GM21786 (cell line): ENCODE measurements around the gene RANBP17.
"Not testable (repeated sequence)": the region's sequence is repeated elsewhere in the genome, so short reads cannot be mapped to it uniquely, and the experiment has no call there.

Experiments
- ATAC-seq: cut with Tn5 transposase; IDR thresholded peaks from one replicate; pipeline ENCODE4 v1.9.1; 2021; ENCODE audit not compliant: unreplicated experiment

Gene RANBP17

GRCh38 chr5:170937914-170938313 lies 76.1 kb downstream of the RANBP17 start:
- no peak for ATAC-seq

- no peak for ATAC-seq
Observed at GRCh38 chr5:170939178-170939577, 77.4 kb downstream of the RANBP17 start.

- no peak for ATAC-seq
Observed at GRCh38 chr5:170941788-170942187, 80.0 kb downstream of the RANBP17 start.

- no peak for ATAC-seq
Observed at GRCh38 chr5:170945275-170945674, 83.5 kb downstream of the RANBP17 start.

GRCh38 chr5:170960567-170960966 lies 98.7 kb downstream of the RANBP17 start:
- no peak for ATAC-seq

GRCh38 chr5:170963521-170963920 lies 101.7 kb downstream of the RANBP17 start:
- no peak for ATAC-seq

GRCh38 chr5:170974461-170974860 lies 112.6 kb downstream of the RANBP17 start:
- no peak for ATAC-seq

GRCh38 chr5:170980261-170980660 lies 118.4 kb downstream of the RANBP17 start:
- not testable (repeated sequence) for ATAC-seq

- ATAC-seq = no peak
Observed at GRCh38 chr5:170985486-170985885, 123.7 kb downstream of the RANBP17 start.

- ATAC-seq = no peak
Observed at GRCh38 chr5:170986598-170986997, 124.8 kb downstream of the RANBP17 start.

- no peak for ATAC-seq
Observed at GRCh38 chr5:170993476-170993875, 131.7 kb downstream of the RANBP17 start.

GRCh38 chr5:171010086-171010485 lies 148.3 kb downstream of the RANBP17 start:
- no peak for ATAC-seq

- ATAC-seq = no peak
Observed at GRCh38 chr5:171010816-171011215, 149.0 kb downstream of the RANBP17 start.

- no peak for ATAC-seq
Observed at GRCh38 chr5:171023508-171023907, 161.7 kb downstream of the RANBP17 start.

- no peak for ATAC-seq
Observed at GRCh38 chr5:171024084-171024483, 162.3 kb downstream of the RANBP17 start.

GRCh38 chr5:171029401-171029800 lies 167.6 kb downstream of the RANBP17 start:
- no peak for ATAC-seq

- no peak for ATAC-seq
Observed at GRCh38 chr5:171031977-171032376, 170.2 kb downstream of the RANBP17 start.

- ATAC-seq = no peak
Observed at GRCh38 chr5:171032435-171032973, 170.7 kb downstream of the RANBP17 start.

- not testable (repeated sequence) for ATAC-seq
Observed at GRCh38 chr5:171041893-171042292, 180.1 kb downstream of the RANBP17 start.

- no peak for ATAC-seq
Observed at GRCh38 chr5:171050916-171051315, 189.1 kb downstream of the RANBP17 start.

- no peak for ATAC-seq
Observed at GRCh38 chr5:171055875-171056454, 194.1 kb downstream of the RANBP17 start.

- no peak for ATAC-seq
Observed at GRCh38 chr5:171067540-171068130, 205.8 kb downstream of the RANBP17 start.

GRCh38 chr5:171074747-171075146 lies 212.9 kb downstream of the RANBP17 start:
- no peak for ATAC-seq
